CD4-positive, alpha-beta T cell treated with Interleukin-2 at 100 ng/mL for 4 hours (primary cell): Measurements from ENCODE around the gene EPHA10.
A peak's percentile ranks its signal among the peaks of the same experiment; 100 is the strongest.
"Not testable (repeated sequence)": the region's sequence is repeated elsewhere in the genome, so short reads cannot be mapped to it uniquely, and the experiment has no call there.

Source experiments
- DNase-seq: peaks from one replicate; pipeline ENCODE4 v3.0.0-alpha.2; 2020; ENCODE audit warnings: low spot score

EPHA10 gene

GRCh38 chr1:37716321-37716720 lies 48.6 kb downstream of the EPHA10 start:
- no peak for DNase-seq

- no peak for DNase-seq
Measured at GRCh38 chr1:37714689-37715088, 50.2 kb downstream of the EPHA10 start.

DNA sequence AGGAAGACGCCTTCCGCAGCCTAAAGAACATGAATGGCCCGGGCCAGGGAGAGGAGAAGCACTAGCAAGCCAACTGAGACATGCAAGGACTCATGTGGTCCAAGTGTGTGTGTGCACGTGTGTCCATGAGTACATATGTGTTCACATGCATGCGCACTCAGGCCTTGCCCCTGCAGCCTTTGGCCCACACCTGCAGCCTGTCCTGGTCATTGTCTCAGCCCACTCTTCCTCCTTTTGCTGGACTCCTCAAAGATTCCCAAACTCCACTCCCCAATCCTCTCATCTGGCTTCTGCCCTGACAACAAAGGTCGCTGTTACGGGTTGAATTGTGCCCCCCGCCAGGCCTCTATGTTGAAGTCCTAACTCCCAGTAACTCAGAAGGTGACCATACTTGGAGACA lies 50.7 kb downstream of the EPHA10 start:
- no peak for DNase-seq

DNA sequence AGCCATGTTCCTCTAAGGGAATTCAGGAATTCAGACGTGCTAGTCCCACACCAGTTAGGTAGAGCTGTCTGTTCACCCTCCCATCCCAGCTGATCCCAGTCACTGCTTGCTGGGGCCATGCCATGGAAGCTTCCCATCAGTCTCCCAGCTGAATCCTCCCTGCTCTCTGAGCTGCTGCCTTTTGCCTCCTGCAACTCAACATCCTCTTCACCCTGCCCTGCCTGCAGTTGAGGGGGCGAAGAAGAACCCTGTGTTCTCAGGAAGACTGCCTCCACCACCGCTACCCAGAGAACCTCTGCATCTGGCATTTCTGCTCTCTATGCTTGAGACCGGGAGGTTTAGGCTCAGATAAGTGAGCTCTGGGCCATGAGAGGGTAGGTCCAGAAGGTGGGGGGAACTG lies 56.4 kb downstream of the EPHA10 start:
- no peak for DNase-seq

- no peak for DNase-seq
Measured at GRCh38 chr1:37705399-37705798, 59.5 kb downstream of the EPHA10 start.

GRCh38 chr1:37704966-37705365 lies 60.0 kb downstream of the EPHA10 start:
- DNase-seq = no peak

GRCh38 chr1:37703061-37703460 lies 61.9 kb downstream of the EPHA10 start:
- no peak for DNase-seq

DNA sequence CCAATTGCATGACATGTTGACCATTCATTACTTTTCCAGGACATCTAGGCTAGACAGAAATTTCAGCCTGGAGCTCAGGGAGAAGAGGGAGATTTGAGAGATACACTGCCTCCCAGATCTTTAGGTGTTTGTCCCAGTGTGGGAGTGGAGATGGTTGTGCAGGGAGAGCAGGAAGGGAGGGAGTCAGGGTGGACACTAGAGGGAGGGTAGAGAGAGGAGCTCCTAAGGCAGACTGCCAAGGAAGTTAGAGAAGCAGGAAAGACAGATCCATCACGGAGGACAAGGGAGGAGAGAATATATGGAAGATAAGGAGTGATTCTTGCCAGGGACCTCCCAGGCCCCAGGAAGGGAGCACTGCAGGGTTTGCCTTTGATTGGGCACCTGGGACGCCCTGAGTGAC lies 63.9 kb downstream of the EPHA10 start:
- DNase-seq = no peak

- DNase-seq = peak; percentile 6
Measured at GRCh38 chr1:37699147-37699546, 65.8 kb downstream of the EPHA10 start.

GRCh38 chr1:37697737-37698136 lies 67.2 kb downstream of the EPHA10 start:
- DNase-seq = no peak

DNA sequence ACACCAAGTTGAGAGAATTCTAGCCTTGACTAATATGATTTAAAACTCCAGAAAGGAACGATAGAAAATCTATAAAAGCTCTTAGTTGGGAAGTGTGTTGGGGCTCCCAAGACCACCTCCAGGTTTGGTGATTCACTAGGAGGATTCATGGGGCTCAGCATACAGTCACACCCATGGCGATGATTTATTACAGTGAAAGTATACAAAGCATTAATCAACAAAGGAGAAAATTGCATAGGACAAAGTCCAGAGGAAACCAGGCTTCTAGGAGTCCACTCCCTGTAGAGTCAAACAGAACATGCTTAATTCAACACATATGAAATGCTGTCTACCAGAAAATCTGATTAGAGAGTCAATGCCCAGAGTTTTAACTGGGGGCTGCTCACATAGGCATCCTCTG lies 67.8 kb downstream of the EPHA10 start:
- DNase-seq = no peak

DNA sequence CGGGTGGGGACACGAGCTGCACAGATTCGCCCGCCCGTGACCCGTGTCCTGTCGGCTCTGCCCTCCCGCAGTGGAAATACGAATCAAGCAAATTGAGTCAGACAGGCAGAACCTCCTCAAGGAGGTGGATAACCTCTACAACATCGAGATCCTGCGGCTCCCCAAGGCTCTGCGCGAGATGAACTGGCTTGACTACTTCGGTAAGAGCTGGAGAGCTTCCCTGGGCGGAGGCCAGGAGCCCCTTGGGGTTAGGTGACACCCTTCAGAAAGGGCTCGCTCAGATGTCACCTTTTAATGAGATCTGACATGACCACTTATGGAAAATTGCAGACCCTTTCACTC lies 72.1 kb downstream of the EPHA10 start:
- DNase-seq = no peak

DNA sequence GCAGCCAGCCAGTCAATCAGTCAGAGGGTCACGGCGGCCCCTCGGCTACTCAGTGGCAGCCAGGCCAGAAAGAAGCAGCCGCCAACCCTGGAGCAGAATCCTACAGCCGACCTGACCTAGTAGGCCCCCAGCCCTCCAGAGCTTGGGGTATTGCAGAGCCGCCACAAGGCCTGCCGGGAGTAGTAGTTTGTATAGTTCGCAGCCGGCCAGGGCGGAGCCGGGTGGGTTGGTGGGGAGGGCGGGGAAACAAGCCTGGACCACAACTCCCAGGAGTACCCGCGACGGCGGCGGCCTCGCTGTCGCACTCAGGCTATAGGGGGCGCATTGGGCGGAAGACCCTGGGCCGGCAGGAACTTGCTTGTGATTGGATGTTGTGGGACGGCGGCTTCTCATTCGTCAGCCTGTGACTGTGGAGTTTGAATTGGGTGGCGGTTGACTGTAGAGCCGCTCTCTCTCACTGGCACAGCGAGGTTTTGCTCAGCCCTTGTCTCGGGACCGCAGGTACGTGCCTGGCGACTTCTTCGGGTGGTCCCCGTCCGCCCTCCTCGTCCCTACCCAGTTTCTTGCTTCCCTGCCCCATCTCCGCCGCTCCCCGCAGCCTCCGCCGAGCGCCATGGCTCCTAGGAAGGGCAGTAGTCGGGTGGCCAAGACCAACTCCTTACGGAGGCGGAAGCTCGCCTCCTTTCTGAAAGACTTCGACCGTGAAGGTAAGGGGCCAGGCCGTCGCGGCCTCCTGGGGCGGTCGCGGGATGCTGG lies 72.7 kb downstream of the EPHA10 start, which contains the start of gene CDCA8:
TSS of gene CDCA8 (plus strand) at position 439 of the 756 bp plus-strand sequence. CDS start at position 614, 175 bp downstream.
- DNase-seq = peak; percentile 99

DNA sequence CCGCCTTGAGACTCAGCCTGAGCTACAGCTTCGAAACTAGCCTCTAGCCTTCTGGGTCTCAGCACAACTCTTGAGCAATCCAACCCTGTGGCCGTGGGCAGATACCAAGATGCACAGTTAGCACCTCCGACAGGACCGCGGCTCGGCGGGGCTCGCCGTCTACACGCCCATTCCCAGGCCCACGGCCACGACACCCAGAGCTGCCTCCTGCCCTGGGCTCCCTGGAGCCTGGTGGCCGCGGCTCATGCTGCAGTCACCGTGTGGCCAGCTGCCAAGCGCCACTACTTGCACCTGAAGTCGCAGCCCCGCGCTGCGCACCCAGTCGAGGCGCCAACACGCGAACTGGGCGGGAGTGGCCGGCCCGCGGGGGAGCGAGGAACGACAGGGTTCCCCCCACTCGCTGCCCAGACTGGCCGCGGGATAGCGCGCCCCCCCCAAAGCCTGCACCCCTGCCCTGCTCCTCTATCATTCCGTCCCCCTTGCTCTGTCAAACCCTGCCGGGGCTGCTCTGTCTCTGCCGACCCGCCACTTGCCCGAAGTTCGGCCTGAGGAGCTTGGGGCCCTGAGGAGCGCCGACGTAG lies 73.3 kb downstream of the EPHA10 start:
- DNase-seq = peak; percentile 8

DNA sequence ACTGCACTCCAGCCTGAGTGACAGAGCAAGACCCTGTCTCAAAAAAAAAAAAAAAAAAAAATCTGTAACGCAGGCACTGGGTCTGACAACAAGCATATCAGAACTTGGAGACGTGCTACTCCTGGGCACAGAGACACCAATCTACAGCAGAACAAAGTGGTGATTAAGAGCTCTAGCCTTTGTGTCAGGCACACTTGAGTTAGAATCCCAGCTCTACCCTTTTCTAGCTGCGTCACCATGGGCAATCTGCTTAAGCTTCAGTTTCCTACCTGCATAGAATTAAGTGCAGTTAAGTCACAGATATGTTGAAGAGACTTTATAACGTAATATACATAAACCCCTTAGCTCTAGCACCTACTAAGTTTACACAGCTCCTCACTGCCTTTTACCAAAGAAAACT lies 76.0 kb downstream of the EPHA10 start:
- no peak for DNase-seq

- DNase-seq = not testable (repeated sequence)
Measured at GRCh38 chr1:37687764-37688163, 77.2 kb downstream of the EPHA10 start.

DNA sequence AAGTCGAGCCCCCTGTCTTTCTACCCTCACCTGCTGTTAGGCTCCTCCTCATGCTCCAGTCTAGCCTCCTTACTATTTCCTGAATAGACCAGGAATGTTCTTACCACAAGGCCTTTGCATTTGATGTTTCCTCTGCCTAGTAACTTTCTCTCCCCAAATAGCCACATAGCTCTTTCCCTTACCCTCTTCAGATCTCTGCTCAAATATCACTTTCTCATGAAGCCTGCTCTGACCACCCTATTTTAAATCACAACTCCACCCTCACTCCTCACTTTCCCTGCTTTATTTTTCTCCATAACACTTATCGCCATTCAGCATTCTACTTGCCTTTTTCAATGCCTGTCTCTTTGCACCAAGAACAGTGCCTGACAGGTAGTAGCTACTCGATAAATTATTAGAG lies 79.2 kb downstream of the EPHA10 start:
- DNase-seq = no peak

- DNase-seq = not testable (repeated sequence)
Measured at GRCh38 chr1:37684182-37684581, 80.7 kb downstream of the EPHA10 start.

DNA sequence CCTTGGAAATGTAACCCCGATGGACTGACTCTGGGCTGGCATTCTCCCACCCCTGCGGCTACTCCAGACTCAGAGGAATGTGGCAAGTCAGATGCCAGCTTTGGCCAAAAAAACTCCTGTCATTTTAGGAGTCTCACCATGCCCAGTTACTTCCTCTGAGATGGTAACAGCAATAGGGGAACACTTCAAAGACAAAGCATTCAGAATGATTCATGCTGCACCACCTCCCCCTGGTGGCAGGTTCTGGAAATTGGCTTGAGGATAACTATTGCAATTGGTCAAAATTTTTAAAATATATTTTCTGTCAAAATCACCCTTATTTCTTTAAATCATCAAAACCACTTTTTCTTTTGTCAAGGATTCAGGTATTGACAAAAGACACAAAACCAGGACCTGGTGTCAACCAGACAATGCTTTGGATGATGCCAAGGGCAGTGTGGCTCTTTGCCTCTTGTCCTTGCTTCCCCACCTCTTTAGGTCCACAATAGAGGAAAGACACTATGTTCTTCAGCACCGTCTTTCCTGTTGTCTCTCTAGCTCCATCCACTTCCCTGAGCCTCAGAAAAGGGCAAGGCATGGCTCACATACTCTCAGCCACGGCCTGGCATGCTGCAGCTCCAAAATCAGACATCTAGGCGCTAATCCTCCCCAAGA lies 82.5 kb downstream of the EPHA10 start:
- DNase-seq = peak; percentile 81

GRCh38 chr1:37680933-37681332 lies 84.0 kb downstream of the EPHA10 start:
- no peak for DNase-seq

DNA sequence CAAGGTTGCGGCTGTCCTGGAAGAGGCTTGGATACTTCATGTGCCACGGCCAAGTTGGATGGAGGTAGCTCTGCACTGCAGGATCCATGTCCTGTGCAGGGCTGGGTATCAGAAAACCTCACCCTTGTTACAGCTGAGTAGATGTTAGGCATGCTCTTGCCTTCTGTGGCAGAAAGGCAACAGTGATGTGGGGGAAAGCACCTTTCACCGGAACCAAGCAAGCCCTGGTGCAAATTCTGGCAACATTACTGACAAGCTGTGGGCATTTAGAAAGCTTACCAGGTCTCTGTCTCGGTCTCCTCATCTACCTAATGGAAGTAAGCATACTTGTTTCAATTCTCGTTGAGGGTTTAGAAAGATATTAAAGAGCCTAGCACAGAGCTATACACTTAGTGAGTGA lies 87.1 kb downstream of the EPHA10 start:
- no peak for DNase-seq

DNA sequence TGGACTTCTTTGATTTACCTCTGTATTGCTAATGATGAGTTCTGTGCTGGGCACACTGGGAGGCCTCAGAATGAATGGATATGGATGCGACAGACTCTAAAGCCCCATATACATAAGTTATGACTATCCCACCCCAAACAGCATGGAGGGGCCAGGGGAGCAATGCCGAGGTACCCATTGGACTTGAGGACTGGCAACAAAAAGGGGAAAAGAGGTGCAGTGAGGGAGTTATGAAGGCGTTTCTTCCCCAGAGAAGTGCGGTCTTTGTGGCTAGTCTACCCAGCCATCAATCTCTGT lies 87.8 kb downstream of the EPHA10 start:
- no peak for DNase-seq

GRCh38 chr1:37676281-37677142 lies 88.4 kb downstream of the EPHA10 start:
- no peak for DNase-seq
